Caco-2 (cell line): ENCODE measurements around the gene SLC17A9. TPM values are rescaled to one million over a fixed set of nuclear protein-coding genes. Genes with fewer than 3 reads are reported as not detected.

Experiments
- BruUV-seq: library from RNA; stranded (reverse); fragments of 400-500 nt; replicated peaks from 2 replicates; lab custom pipeline; 2021; lab: Mats Ljungman, UMichigan
- CTCF ChIA-PET: fragments of 300-600 bp; sonication (Branson Sonifier 250); formaldehyde crosslinking; loops from one replicate; lab custom pipeline; 2022; ENCODE audit warnings: antibody characterized with exemption; lab: Charles Lee
- POLR2A ChIA-PET: fragments of 300-600 bp; sonication (Branson Sonifier 250); formaldehyde crosslinking; loops from one replicate; lab custom pipeline; 2022; ENCODE audit warnings: antibody characterized with exemption; lab: Charles Lee
- DNase-seq, 2 experiments: peaks; one replicate each; pipeline versions ENCODE4 v3.0.0 to v3.0.0-alpha.2; 2020 to 2022
- H3K27me3 ChIP-seq: replicated peaks from 2 replicates; pipeline ENCODE4 v1.6.0; 2011; ENCODE audit warnings: low read length; ENCODE audit not compliant: control insufficient read depth, insufficient read depth
- H3K36me3 ChIP-seq: 2 replicates; pipeline ENCODE4 v1.5.1; 2011; ENCODE audit warnings: low read length; ENCODE audit not compliant: control insufficient read depth, insufficient read depth
- H3K4me1 ChIP-seq: fragments of 250-450 bp; sonication (Bioruptor Pico); 2 replicates; pipeline ENCODE4 v1.5.1; 2020; ENCODE audit warnings: mild to moderate bottlenecking
- H3K4me3 ChIP-seq: 2 replicates; pipeline ENCODE4 v1.5.1; 2011; ENCODE audit warnings: low read depth, mild to moderate bottlenecking, control low read depth, low read length
- H3K9me3 ChIP-seq: fragments of 250-450 bp; sonication (Bioruptor Pico); 2 replicates; pipeline ENCODE4 v1.5.1; 2020; ENCODE audit warnings: mild to moderate bottlenecking, moderate library complexity
- H3K27ac Mint-ChIP-seq: one replicate; pipeline ENCODE4 v1.8.0; 2022; ENCODE audit warnings: mixed read lengths; ENCODE audit not compliant: unreplicated experiment
- H3K27me3 Mint-ChIP-seq: one replicate; pipeline ENCODE4 v1.8.0; 2022; ENCODE audit warnings: mixed read lengths; ENCODE audit not compliant: insufficient read depth, unreplicated experiment
- H3K36me3 Mint-ChIP-seq: one replicate; pipeline ENCODE4 v1.8.0; 2022; ENCODE audit warnings: mild to moderate bottlenecking, mixed read lengths; ENCODE audit not compliant: insufficient read depth, unreplicated experiment
- H3K4me1 Mint-ChIP-seq: one replicate; pipeline ENCODE4 v1.8.0; 2022; ENCODE audit warnings: low read depth, mixed read lengths; ENCODE audit not compliant: unreplicated experiment
- H3K4me3 Mint-ChIP-seq: one replicate; pipeline ENCODE4 v1.8.0; 2022; ENCODE audit warnings: mild to moderate bottlenecking, moderate library complexity, mixed read lengths; ENCODE audit not compliant: unreplicated experiment
- H3K9me3 Mint-ChIP-seq: one replicate; pipeline ENCODE4 v1.8.0; 2022; ENCODE audit warnings: mixed read lengths; ENCODE audit not compliant: unreplicated experiment
- CTCF ChIP-seq, 2 experiments: fragments of 200-600 bp in 1 of 2; IDR thresholded peaks; 1 replicate in 1 of 2; 2 replicates in 1 of 2; pipeline versions ENCODE4 v1.5.1 to v1.8.0; 2011 to 2022; ENCODE audit warnings: antibody characterized with exemption in 1 of 2, control low read depth in 1 of 2, inconsistent platforms in 1 of 2, low read depth in 1 of 2, low read length in 1 of 2, mild to moderate bottlenecking in 1 of 2, moderate library complexity in 1 of 2; ENCODE audit not compliant: insufficient read depth in 1 of 2, severe bottlenecking in 1 of 2, unreplicated experiment in 1 of 2
- intact Hi-C: fragments of 100-400 bp; cut with micrococcal nuclease; formaldehyde crosslinking; loops from one replicate; pipeline ENCODE4 v1.10.0; 2022; ENCODE audit not compliant: unreplicated experiment
- total RNA-seq: library from RNA; stranded (reverse); gene quantifications from 2 replicates; pipeline ENCODE4 v1.2.3, GENCODE V29; 2022

The SLC17A9 gene
- total RNA-seq, 1 experiment from 2014 or later = 64.7 TPM

GRCh38 chr20:62982124-62983075 is 29.9 kb downstream of the SLC17A9 start:
- POLR2A ChIA-PET = no interaction called here
- H3K27me3 ChIP-seq = no peaks in the 10 kb centered on the region

GRCh38 chr20:62983210-62983609 is 30.7 kb downstream of the SLC17A9 start:
- Mint-ChIP-seq H3K27me3 (peaks cover 4% of the 10 kb centered on the region), H3K4me1 (no peaks in the 10 kb centered on the region), H3K36me3 (no peaks in the 10 kb centered on the region), H3K9me3 (no peaks in the 10 kb centered on the region), H3K4me3 (no peak overlapping the region), H3K27ac (no peak overlapping the region)
- Histone ChIP-seq H3K27me3 (no peaks in the 10 kb centered on the region), H3K9me3 (0 out of 2 replicates have a peak, but pooled peaks cover 4% of the 10 kb centered on the region), H3K4me1 (no peaks in the 10 kb centered on the region), H3K36me3 (no peaks in the 10 kb centered on the region), H3K4me3 (no peak overlapping the region)
- intact Hi-C loops = no loop called here
- DNase-seq = no peak
- no peak for TF ChIP-seq CTCF (IDR thresholded peaks at IDR 0.05; ENCODE audit: insufficient read depth in 1 of 2, low read depth in 1 of 2, low read length in 1 of 2, severe bottlenecking in 1 of 2, unreplicated experiment in 1 of 2)
- BruUV-seq = no TSS peak
- CTCF ChIA-PET = interaction anchor here (1.6 kb wide), 1 partner anchor 25 kb away, joined by 6 read pairs; no protein-coding TSS in a partner anchor
- POLR2A ChIA-PET = interaction anchor here (0.6 kb wide), 1 partner anchor 121 kb away, joined by 3 read pairs; the partner anchor contains the start of gene TCFL5

More at GRCh38 chr20:62982124-62983075, 29.9 kb downstream of the SLC17A9 start:
- Mint-ChIP-seq H3K9me3 (no peaks in the 10 kb centered on the region), H3K4me3 (no peak overlapping the region), H3K4me1 (no peaks in the 10 kb centered on the region), H3K27ac (no peak overlapping the region), H3K27me3 (peaks cover 4% of the 10 kb centered on the region), H3K36me3 (no peaks in the 10 kb centered on the region)
- Histone ChIP-seq H3K9me3 (no peaks in the 10 kb centered on the region), H3K36me3 (no peaks in the 10 kb centered on the region), H3K4me3 (no peak overlapping the region), H3K4me1 (no peaks in the 10 kb centered on the region)
- BruUV-seq = no TSS peak
- CTCF ChIA-PET = interaction anchor here (0.9 to 1.9 kb wide), 2 partner anchors 10 kb away, joined by 8 to 9 read pairs; no protein-coding TSS in a partner anchor
- DNase-seq = no peak
- TF ChIP-seq CTCF (IDR thresholded peaks at IDR 0.05; ENCODE audit: insufficient read depth in 1 of 2, low read depth in 1 of 2, low read length in 1 of 2, severe bottlenecking in 1 of 2, unreplicated experiment in 1 of 2) = no peak
- intact Hi-C loops = no loop called here

GRCh38 chr20:62984666-62985443 is 32.3 kb downstream of the SLC17A9 start:
- H3K27ac Mint-ChIP-seq = no peak overlapping the region
- Histone ChIP-seq H3K27me3 (peaks cover 2% of the 10 kb centered on the region; the same call in 1 of the 2 replicates), H3K36me3 (no peaks in the 10 kb centered on the region), H3K4me1 (peaks cover 6% of the 10 kb centered on the region; the same call in 1 of the 2 replicates), H3K9me3 (0 out of 2 replicates have a peak, but pooled peaks cover 5% of the 10 kb centered on the region), H3K4me3 (no peak overlapping the region)
- no peak for TF ChIP-seq CTCF (IDR thresholded peaks at IDR 0.05; ENCODE audit: insufficient read depth in 1 of 2, low read depth in 1 of 2, low read length in 1 of 2, severe bottlenecking in 1 of 2, unreplicated experiment in 1 of 2)
- no TSS peak for BruUV-seq
- no peak overlapping the region for H3K4me3 Mint-ChIP-seq
- peaks cover 4% of the 10 kb centered on the region for H3K27me3 Mint-ChIP-seq
- ChIA-PET POLR2A (interaction anchor here (0.9 kb wide), 1 partner anchor 47 kb away, joined by 4 read pairs; the partner anchor contains the start of gene GID8), CTCF (interaction anchor here (1.6 to 2.6 kb wide), 2 partner anchors 13 to 24 kb away, joined by 6 to 10 read pairs; no protein-coding TSS in a partner anchor)
- intact Hi-C loops = no loop called here
- H3K4me1 Mint-ChIP-seq = no peaks in the 10 kb centered on the region
- H3K36me3 Mint-ChIP-seq = no peaks in the 10 kb centered on the region
- DNase-seq = no peak
- no peaks in the 10 kb centered on the region for H3K9me3 Mint-ChIP-seq
